RPMI8226 (cell line): ENCODE measurements around the gene CFAP119.

Experiments
- DNase-seq: peaks from one replicate; pipeline ENCODE4 v3.0.0-alpha.2; 2015

The CFAP119 gene

DNA sequence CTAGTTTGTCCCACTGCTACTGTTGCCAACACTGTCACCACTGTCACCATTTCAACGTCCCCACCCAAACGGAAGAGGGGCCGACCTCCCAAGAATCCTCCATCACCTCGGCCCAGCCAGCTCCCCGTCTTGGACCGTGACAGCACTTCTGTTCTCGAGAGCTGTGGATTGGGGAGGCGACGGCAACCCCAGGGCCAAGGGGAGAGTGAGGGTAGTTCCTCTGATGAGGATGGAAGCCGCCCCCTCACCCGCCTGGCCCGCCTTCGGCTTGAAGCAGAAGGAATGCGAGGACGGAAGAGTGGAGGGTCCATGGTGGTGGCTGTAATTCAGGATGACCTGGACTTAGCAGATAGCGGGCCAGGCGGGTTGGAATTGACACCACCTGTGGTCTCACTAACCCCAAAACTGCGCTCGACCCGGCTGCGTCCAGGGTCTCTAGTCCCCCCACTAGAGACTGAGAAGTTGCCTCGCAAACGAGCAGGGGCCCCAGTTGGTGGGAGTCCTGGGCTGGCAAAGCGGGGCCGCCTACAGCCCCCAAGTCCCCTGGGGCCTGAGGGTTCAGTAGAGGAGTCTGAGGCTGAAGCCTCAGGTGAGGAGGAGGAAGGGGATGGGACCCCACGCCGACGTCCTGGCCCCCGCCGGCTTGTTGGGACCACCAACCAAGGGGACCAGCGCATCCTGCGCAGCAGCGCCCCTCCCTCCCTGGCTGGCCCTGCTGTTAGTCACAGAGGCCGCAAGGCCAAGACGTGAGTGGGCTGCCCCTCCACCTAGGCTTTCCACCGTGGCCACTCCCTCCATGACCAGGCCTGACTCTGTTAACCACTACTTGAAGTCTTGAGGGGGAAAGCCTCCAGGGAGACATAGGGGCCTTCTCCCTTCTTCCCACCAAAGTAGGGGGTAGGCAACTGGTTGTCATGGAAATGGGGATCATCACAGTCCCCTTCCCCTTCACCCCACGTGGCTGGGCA, 22.6 kb downstream of the CFAP119 start:
- no peak for DNase-seq

- no peak for DNase-seq
These were observed 23.8 kb downstream of the CFAP119 start for GRCh38 chr16:30737794-30738648.

GRCh38 chr16:30736995-30737793, 24.7 kb downstream of the CFAP119 start:
- DNase-seq, result no peak

- no peak for DNase-seq
These were observed 30.5 kb downstream of the CFAP119 start for GRCh38 chr16:30731411-30731810.

- no peak for DNase-seq
These were observed 32.8 kb downstream of the CFAP119 start for GRCh38 chr16:30728899-30729672.

DNA sequence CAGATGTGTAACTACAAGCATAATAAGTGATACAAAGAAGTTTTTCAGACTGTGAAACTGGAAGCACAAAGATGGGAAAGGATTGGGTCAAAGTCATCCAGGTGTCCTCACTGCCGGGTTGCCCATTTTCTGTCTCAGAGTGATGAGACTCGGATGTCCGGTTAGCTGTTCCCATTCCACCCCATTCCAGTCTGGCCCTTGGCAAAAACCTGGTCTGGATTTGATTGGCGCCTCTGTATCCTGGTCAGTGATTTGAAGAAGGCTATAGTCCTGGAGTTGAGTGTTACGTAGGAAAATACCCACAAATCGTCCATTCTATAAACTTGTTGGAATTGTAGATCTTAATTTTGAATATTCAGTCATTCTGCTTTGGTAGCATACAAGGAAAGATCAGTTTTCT, 33.5 kb downstream of the CFAP119 start:
- DNase-seq, result no peak

DNA sequence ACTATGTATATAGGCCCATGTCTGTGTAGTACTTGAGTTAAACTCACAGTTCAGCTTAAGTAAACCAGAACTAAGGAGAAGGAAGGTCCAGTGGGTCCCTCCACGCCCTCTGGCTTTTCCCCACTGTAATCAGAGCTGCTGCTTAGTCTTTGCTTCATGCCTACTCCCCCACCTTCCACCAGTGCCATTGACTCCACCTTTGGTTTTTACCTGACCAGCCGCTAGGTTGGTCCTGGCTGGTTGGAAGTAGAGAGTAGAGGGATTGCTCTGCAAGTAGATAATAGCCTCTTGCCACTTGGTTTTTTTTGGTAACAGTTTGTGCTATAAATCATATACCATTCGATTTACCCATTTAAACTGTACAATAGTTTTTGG, 36.5 kb downstream of the CFAP119 start:
- DNase-seq, result no peak

- no peak for DNase-seq
These were observed 37.0 kb downstream of the CFAP119 start for GRCh38 chr16:30724641-30725417.

- DNase-seq, result no peak
These were observed 38.0 kb downstream of the CFAP119 start for GRCh38 chr16:30723725-30724355.

- DNase-seq, result no peak
These were observed 38.9 kb downstream of the CFAP119 start for GRCh38 chr16:30722916-30723315.

DNA sequence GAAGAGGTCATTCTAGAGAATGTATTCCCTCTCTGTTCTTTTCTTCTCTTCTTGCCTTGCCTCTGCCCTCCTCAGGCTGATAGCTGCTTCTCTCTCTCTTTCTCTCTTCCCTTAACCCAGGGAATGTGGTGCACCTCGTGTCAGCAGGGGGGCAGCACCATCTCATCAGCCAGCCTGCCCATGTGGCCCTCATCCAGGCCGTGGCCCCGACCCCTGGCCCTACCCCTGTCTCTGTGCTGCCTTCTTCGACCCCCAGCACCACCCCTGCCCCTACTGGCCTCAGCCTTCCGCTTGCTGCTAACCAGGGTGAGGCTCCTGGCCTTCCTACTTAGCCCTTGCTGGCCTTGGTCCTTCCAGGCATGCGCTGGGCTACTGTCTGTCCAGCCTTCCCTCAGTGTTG, 39.4 kb downstream of the CFAP119 start:
- no peak for DNase-seq

DNA sequence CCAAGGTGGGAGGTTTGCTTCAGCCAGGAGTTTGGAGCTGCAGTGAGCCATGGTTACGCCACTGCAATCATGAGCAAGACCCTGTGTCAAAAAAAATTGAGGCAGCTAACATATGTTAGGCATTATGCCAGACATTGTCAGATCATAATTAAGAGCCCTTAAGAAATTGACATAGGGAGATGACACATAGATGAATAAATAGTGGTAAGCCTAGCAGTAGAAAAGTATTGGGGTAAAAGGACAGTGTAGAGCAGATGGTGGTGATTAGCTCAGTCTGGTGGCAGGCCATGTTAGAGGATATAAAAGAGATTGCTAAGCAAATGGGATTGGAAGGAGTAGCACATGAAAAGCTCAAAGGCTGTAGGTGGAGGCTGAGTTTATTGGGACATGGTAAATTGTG, 40.3 kb downstream of the CFAP119 start:
- DNase-seq, result no peak

GRCh38 chr16:30721167-30721566, 40.7 kb downstream of the CFAP119 start:
- no peak for DNase-seq

DNA sequence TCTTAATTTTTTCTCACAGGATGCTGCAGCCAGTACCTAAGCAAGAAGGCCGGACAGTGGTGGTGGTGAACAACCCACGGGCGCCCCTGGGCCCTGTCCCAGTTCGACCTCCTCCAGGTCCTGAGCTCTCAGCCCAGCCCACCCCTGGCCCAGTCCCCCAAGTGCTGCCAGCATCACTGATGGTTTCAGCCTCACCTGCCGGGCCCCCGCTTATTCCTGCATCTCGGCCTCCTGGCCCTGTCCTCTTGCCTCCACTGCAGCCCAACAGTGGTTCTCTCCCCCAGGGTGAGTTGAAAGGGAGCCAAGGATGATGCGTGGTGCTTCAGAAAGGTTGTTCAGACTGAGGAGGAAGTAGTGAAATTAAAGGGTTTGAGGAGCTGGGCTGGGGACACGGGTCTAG, 41.2 kb downstream of the CFAP119 start:
- no peak for DNase-seq

- no peak for DNase-seq
These were observed 41.8 kb downstream of the CFAP119 start for GRCh38 chr16:30720086-30720485.

- DNase-seq, result no peak
These were observed 46.0 kb downstream of the CFAP119 start for GRCh38 chr16:30715750-30716445.

DNA sequence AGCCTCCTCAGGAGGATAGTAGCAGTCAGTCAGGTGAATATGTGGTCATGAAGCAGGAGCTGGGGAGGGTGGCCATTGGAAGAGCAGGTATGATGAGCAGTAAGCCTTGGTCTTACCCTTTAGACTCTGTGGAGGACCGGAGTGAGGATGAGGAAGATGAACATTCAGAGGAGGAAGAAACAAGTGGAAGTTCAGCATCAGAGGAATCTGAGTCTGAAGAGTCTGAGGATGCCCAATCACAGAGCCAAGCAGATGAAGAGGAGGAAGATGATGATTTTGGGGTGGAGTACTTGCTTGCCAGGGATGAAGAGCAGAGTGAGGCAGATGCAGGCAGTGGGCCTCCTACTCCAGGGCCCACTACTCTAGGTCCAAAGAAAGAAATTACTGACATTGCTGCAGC, 50.1 kb downstream of the CFAP119 start:
- DNase-seq, result no peak

GRCh38 chr16:30710971-30711370, 50.9 kb downstream of the CFAP119 start:
- no peak for DNase-seq
